IMR-90 (cell line): ENCODE data around the gene DAAM2.

Source experiments
- CEBPB ChIP-seq: IDR thresholded peaks from 2 replicates; pipeline ENCODE4 v1.6.1; 2012; ENCODE audit warnings: low read depth, low read length, improper control_type of control experiment
- FOS ChIP-seq: fragments of 150-350 bp; IDR thresholded peaks from 2 replicates; pipeline ENCODE4 v1.6.1; 2016; ENCODE audit warnings: low read depth, low read length
- MAZ ChIP-seq: IDR thresholded peaks from 2 replicates; pipeline ENCODE4 v1.6.1; 2012; ENCODE audit warnings: low read depth, mild to moderate bottlenecking, low read length, improper control_type of control experiment, moderate library complexity, borderline replicate concordance
- POLR2A ChIP-seq: IDR thresholded peaks from 2 replicates; pipeline ENCODE4 v1.6.1; 2012; ENCODE audit warnings: mild to moderate bottlenecking, low read depth, low read length
- RAD21 ChIP-seq: IDR thresholded peaks from 2 replicates; pipeline ENCODE4 v1.6.1; 2012; ENCODE audit warnings: low read length, improper control_type of control experiment
- RCOR1 ChIP-seq: IDR thresholded peaks from 2 replicates; pipeline ENCODE4 v1.6.1; 2012; ENCODE audit warnings: mild to moderate bottlenecking, low read length, improper control_type of control experiment; ENCODE audit not compliant: insufficient replicate concordance
- RFX5 ChIP-seq: IDR thresholded peaks from 2 replicates; pipeline ENCODE4 v1.8.0; 2012; ENCODE audit warnings: low read depth, mild to moderate bottlenecking, low read length, moderate library complexity
- SMC3 ChIP-seq: fragments of 150-350 bp; IDR thresholded peaks from 2 replicates; pipeline ENCODE4 v1.6.1; 2016; ENCODE audit warnings: low read depth, mild to moderate bottlenecking, antibody characterized with exemption, low read length, moderate library complexity
- TF ChIP-seq, protein P1 (sequence below): conservative IDR thresholded peaks from 2 replicates; pipeline ENCODE4 v1.5.1; 2012; ENCODE audit warnings: mild to moderate bottlenecking, low read depth, low read length, improper control_type of control experiment

DNA sequence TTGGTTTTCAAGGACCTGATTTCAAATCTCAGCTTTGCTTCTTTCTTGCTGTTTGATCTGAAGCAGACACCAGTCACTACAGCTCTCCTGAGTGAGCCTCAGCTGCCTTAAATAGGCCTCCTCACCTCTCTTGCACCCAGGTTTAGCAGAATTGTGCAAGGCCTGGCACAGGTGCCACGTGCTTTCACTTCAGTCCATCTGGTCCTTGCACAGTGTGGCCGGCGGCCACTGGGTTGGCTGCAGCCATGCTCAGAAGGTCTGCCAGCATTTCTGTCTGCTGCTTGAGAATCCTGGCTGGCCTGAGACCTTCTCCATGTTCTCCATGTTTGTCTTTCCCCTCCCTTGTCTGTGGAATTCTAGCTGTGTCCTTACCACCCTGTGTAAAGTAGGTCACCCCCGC is 14.5 kb upstream of the DAAM2 start:
- TF ChIP-seq, protein P1, sequence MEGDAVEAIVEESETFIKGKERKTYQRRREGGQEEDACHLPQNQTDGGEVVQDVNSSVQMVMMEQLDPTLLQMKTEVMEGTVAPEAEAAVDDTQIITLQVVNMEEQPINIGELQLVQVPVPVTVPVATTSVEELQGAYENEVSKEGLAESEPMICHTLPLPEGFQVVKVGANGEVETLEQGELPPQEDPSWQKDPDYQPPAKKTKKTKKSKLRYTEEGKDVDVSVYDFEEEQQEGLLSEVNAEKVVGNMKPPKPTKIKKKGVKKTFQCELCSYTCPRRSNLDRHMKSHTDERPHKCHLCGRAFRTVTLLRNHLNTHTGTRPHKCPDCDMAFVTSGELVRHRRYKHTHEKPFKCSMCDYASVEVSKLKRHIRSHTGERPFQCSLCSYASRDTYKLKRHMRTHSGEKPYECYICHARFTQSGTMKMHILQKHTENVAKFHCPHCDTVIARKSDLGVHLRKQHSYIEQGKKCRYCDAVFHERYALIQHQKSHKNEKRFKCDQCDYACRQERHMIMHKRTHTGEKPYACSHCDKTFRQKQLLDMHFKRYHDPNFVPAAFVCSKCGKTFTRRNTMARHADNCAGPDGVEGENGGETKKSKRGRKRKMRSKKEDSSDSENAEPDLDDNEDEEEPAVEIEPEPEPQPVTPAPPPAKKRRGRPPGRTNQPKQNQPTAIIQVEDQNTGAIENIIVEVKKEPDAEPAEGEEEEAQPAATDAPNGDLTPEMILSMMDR: no peak
- TF ChIP-seq POLR2A: no peak
- TF ChIP-seq FOS: no peak
- TF ChIP-seq SMC3: no peak
- TF ChIP-seq RAD21: no peak
- no peak for TF ChIP-seq RCOR1
- no peak for TF ChIP-seq MAZ
- no peak for TF ChIP-seq RFX5
- no peak for TF ChIP-seq CEBPB
